ENCODE results near the gene RGS8.

RGS8 gene

DNA sequence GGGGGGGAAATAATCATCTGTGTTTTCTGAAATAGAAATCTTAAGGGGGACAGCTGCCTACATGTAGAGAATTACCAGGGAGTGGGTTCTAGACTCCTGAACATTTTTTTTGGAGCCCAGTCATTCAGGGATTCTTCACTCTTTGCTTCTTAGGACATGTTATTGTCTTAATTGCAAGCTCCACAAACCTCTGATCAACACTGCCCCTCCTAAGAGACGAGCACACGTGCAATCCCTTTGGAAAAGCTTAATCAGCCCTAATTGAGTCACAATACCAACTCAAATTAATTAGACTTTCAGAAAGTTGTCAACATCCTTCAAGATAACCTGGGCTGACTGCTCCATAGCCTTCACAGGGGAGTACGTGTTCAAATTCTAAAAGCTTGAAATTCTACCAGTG, 21.4 kb downstream of the RGS8 start:
- Histone ChIP-seq H3K27me3 (ENCODE audit: insufficient read depth, insufficient read length) (no peaks in the 10 kb centered on the region), H3K4me3 (ENCODE audit: insufficient read length, low read depth) (no peak overlapping the region), H3K9me3 (ENCODE audit: insufficient read depth, low read length) (no peaks in the 10 kb centered on the region), H3K4me1 (ENCODE audit: insufficient read depth, insufficient read length) (peaks cover 11% of the 10 kb centered on the region), H3K9ac (ENCODE audit: insufficient read length, low read depth) (no peak overlapping the region), H3K36me3 (ENCODE audit: insufficient read depth, insufficient read length, low read length) (no peaks in the 10 kb centered on the region)
- TF ChIP-seq YY1 (IDR thresholded peaks at IDR 0.05; ENCODE audit: insufficient read depth, insufficient read length), result no peak
- TF ChIP-seq ZNF274 (IDR thresholded peaks at IDR 0.05; ENCODE audit: low read depth, low read length), result no peak
- TF ChIP-seq SUZ12 (IDR thresholded peaks at IDR 0.05; ENCODE audit: extremely low read depth, insufficient read depth, insufficient read length), result no peak
- DNase-seq (ENCODE audit: low read depth, low spot score), result no peak

DNA sequence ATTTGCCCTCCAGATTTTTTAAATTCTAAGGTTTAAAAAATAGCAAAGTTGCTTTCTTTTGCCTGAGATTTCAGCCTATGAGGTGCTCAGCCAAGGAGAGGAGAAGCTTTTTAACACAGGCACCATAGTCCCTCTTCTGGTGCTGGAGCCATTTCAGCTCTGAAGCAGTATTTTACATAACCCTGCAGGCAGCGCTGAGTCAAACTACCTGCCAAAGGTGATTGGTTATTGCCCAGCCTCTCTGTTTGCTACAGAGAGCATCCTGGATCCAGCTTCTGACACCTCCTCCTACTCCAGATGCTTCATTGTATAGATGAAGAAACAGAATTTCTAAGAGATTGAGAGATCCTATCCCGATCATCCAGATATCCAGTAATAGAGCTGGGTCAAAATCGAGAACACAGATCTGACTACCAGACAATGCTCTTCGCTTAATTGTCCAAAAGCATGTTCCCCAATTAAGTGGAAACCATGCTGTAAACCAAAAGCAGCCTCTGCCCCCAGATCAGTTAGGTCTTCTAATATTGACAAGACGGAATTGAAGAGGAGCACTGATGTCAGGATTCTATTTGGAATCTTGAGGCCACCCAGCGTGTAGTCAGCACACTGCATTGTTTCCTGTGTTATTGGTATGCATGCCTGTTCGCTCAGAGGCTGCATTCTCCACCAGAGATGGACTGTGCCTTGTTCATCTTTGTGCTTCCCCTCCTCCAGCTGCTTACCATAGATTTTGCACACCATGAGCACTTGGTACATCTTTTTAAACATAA, 22.1 kb downstream of the RGS8 start:
- Histone ChIP-seq H3K9me3 (ENCODE audit: insufficient read depth, low read length) (no peaks in the 10 kb centered on the region), H3K9ac (ENCODE audit: insufficient read length, low read depth) (no peak overlapping the region), H3K27me3 (ENCODE audit: insufficient read depth, insufficient read length) (no peaks in the 10 kb centered on the region), H3K4me3 (ENCODE audit: insufficient read length, low read depth) (no peak overlapping the region), H3K4me1 (ENCODE audit: insufficient read depth, insufficient read length) (peaks cover 10% of the 10 kb centered on the region), H3K36me3 (ENCODE audit: insufficient read depth, insufficient read length, low read length) (no peaks in the 10 kb centered on the region)
- TF ChIP-seq SUZ12 (IDR thresholded peaks at IDR 0.05; ENCODE audit: extremely low read depth, insufficient read depth, insufficient read length) (no peak), YY1 (IDR thresholded peaks at IDR 0.05; ENCODE audit: insufficient read depth, insufficient read length) (peak; percentile 8), ZNF274 (IDR thresholded peaks at IDR 0.05; ENCODE audit: low read depth, low read length) (no peak)
- peak; percentile 48 for DNase-seq (ENCODE audit: low read depth, low spot score)

DNA sequence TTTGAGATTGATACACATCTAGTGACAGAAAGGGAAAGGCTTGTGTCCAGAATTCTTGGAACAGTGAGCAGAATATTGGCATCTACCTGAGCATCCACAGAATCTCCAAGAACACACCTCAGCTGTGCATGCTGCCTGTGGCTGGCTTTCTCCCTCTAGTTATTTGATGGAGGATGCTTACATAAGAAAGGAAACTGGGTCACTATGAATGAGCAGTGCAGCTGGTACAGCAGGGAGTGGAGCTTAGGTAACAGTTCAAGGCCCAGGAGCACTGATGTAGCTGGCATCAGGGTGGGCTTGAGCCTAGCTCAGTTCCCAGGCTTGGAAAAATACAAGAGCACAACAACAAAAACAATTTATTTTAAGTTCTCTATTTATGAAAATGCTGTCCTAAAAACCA, 26.3 kb downstream of the RGS8 start:
- H3K9me3 ChIP-seq (ENCODE audit: insufficient read depth, low read length), result no peaks in the 10 kb centered on the region
- no peak overlapping the region for H3K4me3 ChIP-seq (ENCODE audit: insufficient read length, low read depth)
- TF ChIP-seq ZNF274 (IDR thresholded peaks at IDR 0.05; ENCODE audit: low read depth, low read length), result no peak
- TF ChIP-seq SUZ12 (IDR thresholded peaks at IDR 0.05; ENCODE audit: extremely low read depth, insufficient read depth, insufficient read length), result no peak
- no peaks in the 10 kb centered on the region for H3K36me3 ChIP-seq (ENCODE audit: insufficient read depth, insufficient read length, low read length)
- no peak overlapping the region for H3K9ac ChIP-seq (ENCODE audit: insufficient read length, low read depth)
- DNase-seq (ENCODE audit: low read depth, low spot score), result no peak
- peaks cover 9% of the 10 kb centered on the region for H3K4me1 ChIP-seq (ENCODE audit: insufficient read depth, insufficient read length)
- no peaks in the 10 kb centered on the region for H3K27me3 ChIP-seq (ENCODE audit: insufficient read depth, insufficient read length)

DNA sequence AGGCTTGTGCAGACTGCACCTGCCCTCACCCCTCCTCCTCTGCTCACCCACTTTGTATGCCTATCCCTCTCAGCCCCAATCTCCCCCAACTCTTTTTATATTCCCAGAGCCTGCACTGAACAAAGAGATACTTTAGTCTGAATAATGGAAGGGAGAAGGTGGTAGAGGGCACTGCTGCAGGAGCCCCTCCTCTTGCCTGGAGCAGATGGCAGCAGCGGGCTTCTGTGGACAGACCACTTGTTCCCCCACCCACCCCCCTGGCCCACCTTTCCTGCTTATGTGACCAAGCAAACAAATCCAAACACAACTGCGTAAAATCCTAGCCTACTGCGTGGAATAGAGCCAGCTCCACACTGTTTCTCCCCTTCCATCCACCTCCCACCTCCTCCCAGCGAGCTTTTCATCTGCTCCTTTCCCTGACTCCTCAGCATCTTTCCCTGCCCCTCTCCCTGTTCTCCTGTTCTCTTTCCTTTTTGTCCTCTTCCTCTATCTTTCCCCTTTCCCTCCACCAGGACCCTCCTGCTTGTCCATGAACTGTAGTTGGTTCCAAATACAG, 27.5 kb downstream of the RGS8 start:
- no peak overlapping the region for H3K4me3 ChIP-seq (ENCODE audit: insufficient read length, low read depth)
- H3K4me1 ChIP-seq (ENCODE audit: insufficient read depth, insufficient read length), result peaks cover 3% of the 10 kb centered on the region
- H3K9ac ChIP-seq (ENCODE audit: insufficient read length, low read depth), result no peak overlapping the region
- H3K9me3 ChIP-seq (ENCODE audit: insufficient read depth, low read length), result no peaks in the 10 kb centered on the region
- no peak for DNase-seq (ENCODE audit: low read depth, low spot score)
- H3K36me3 ChIP-seq (ENCODE audit: insufficient read depth, insufficient read length, low read length), result no peaks in the 10 kb centered on the region
- TF ChIP-seq SUZ12 (IDR thresholded peaks at IDR 0.05; ENCODE audit: extremely low read depth, insufficient read depth, insufficient read length), result no peak
- H3K27me3 ChIP-seq (ENCODE audit: insufficient read depth, insufficient read length), result no peaks in the 10 kb centered on the region

DNA sequence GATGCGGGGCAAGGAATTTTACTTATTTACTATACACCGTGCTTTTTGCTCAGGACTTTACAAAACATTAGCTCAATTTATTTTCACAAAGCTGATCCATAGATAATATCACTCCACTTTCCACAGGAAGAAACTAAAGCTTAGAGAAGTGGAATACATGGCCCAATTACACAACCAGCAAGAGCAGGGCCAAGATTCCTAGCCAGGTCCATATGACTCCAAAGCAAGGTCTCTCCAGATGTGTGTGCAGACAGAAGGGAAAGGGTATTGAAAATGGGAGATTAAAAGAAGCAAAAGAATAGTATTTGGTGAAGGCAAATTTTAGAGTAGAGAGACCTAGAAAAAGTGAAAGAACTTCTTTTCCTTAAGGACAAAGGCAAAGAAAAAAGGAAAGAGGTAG, 30.4 kb downstream of the RGS8 start:
- H3K9ac ChIP-seq (ENCODE audit: insufficient read length, low read depth), result no peak overlapping the region
- no peaks in the 10 kb centered on the region for H3K9me3 ChIP-seq (ENCODE audit: insufficient read depth, low read length)
- TF ChIP-seq YY1 (IDR thresholded peaks at IDR 0.05; ENCODE audit: insufficient read depth, insufficient read length) (no peak), SUZ12 (IDR thresholded peaks at IDR 0.05; ENCODE audit: extremely low read depth, insufficient read depth, insufficient read length) (no peak), ZNF274 (IDR thresholded peaks at IDR 0.05; ENCODE audit: low read depth, low read length) (no peak)
- no peaks in the 10 kb centered on the region for H3K27me3 ChIP-seq (ENCODE audit: insufficient read depth, insufficient read length)
- no peaks in the 10 kb centered on the region for H3K36me3 ChIP-seq (ENCODE audit: insufficient read depth, insufficient read length, low read length)
- no peaks in the 10 kb centered on the region for H3K4me1 ChIP-seq (ENCODE audit: insufficient read depth, insufficient read length)
- no peak for DNase-seq (ENCODE audit: low read depth, low spot score)
- H3K4me3 ChIP-seq (ENCODE audit: insufficient read length, low read depth), result no peak overlapping the region

DNA sequence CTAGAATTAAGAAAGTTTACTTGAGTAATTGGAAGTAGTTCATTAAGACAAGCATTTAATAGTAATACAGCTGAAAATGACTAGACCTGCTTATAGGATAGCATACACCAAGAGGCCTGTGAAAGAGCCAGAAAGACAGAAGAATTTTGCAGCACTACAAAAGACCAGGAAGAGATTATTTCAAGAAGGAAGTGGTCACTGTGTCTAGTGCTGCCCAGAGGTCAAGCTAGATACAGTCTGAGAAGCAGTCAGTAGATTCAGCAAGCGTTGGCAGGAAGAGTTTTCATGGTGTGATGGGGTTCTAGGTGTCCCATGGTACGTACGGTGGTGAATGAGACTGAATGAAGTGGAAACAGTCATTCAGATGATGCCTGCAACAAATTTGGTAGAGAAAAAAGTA, 31.5 kb downstream of the RGS8 start:
- Histone ChIP-seq H3K4me3 (ENCODE audit: insufficient read length, low read depth) (no peak overlapping the region), H3K36me3 (ENCODE audit: insufficient read depth, insufficient read length, low read length) (no peaks in the 10 kb centered on the region), H3K27me3 (ENCODE audit: insufficient read depth, insufficient read length) (no peaks in the 10 kb centered on the region), H3K9ac (ENCODE audit: insufficient read length, low read depth) (no peak overlapping the region), H3K4me1 (ENCODE audit: insufficient read depth, insufficient read length) (no peaks in the 10 kb centered on the region), H3K9me3 (ENCODE audit: insufficient read depth, low read length) (no peaks in the 10 kb centered on the region)
- no peak for TF ChIP-seq ZNF274 (IDR thresholded peaks at IDR 0.05; ENCODE audit: low read depth, low read length)
- TF ChIP-seq YY1 (IDR thresholded peaks at IDR 0.05; ENCODE audit: insufficient read depth, insufficient read length), result no peak
- no peak for TF ChIP-seq SUZ12 (IDR thresholded peaks at IDR 0.05; ENCODE audit: extremely low read depth, insufficient read depth, insufficient read length)
- DNase-seq (ENCODE audit: low read depth, low spot score), result no peak

DNA sequence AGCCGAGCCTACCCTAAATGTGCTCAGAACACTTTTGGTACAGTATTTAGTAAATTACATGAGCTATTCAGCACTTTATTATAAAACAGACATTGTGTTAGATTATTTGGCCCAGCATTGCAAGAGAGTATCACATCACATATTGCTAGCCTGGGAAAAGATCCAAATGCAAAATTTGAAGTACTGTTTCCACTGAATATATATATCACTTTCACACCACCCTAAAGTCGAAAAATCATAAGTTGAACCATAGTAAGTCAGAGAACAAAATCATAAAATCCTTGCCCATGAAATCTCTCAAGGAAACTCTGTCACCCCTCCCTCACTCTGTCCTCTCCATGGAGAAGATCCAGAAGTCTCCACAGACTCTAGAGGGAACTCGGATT, 33.1 kb downstream of the RGS8 start:
- no peaks in the 10 kb centered on the region for H3K36me3 ChIP-seq (ENCODE audit: insufficient read depth, insufficient read length, low read length)
- no peak overlapping the region for H3K4me3 ChIP-seq (ENCODE audit: insufficient read length, low read depth)
- no peaks in the 10 kb centered on the region for H3K4me1 ChIP-seq (ENCODE audit: insufficient read depth, insufficient read length)
- H3K9ac ChIP-seq (ENCODE audit: insufficient read length, low read depth), result no peak overlapping the region
- TF ChIP-seq ZNF274 (IDR thresholded peaks at IDR 0.05; ENCODE audit: low read depth, low read length) (no peak), YY1 (IDR thresholded peaks at IDR 0.05; ENCODE audit: insufficient read depth, insufficient read length) (no peak), SUZ12 (IDR thresholded peaks at IDR 0.05; ENCODE audit: extremely low read depth, insufficient read depth, insufficient read length) (no peak)
- no peaks in the 10 kb centered on the region for H3K9me3 ChIP-seq (ENCODE audit: insufficient read depth, low read length)
- H3K27me3 ChIP-seq (ENCODE audit: insufficient read depth, insufficient read length), result no peaks in the 10 kb centered on the region
- DNase-seq (ENCODE audit: low read depth, low spot score), result no peak

Measured in NT2/D1 (cell line).